Liver (tissue), 9 donors: ENCODE data around the gene GDI1. TPM values are rescaled to one million over a fixed set of nuclear protein-coding genes. Genes with fewer than 3 reads are reported as not detected.

Experiments
- DNase-seq: peaks from one replicate; pipeline ENCODE4 v3.0.0-alpha.2; 2017; ENCODE audit warnings: low spot score
- H3K27ac ChIP-seq, 2 donors: one replicate each; pipeline ENCODE4 v1.7.0; 2013; ENCODE audit warnings: inconsistent platforms in 2 of 2, low read length in 2 of 2, control low read depth in 1 of 2, low read depth in 1 of 2, mild to moderate bottlenecking in 1 of 2
- H3K27me3 ChIP-seq, 4 donors: one replicate each; pipeline versions ENCODE4 v1.6.1 to v1.7.0; 2013; ENCODE audit warnings: low read length in 3 of 4, inconsistent platforms in 1 of 4, mild to moderate bottlenecking in 1 of 4, moderate library complexity in 1 of 4; ENCODE audit not compliant: control insufficient read depth in 4 of 4, insufficient read depth in 4 of 4
- H3K36me3 ChIP-seq, 4 donors: one replicate each; pipeline versions ENCODE4 v1.6.1 to v1.7.0; 2013; ENCODE audit warnings: low read length in 3 of 4, mild to moderate bottlenecking in 3 of 4, low read depth in 1 of 4, moderate library complexity in 1 of 4; ENCODE audit not compliant: control insufficient read depth in 4 of 4, insufficient read depth in 3 of 4
- H3K4me1 ChIP-seq, 4 donors: one replicate each; pipeline versions ENCODE4 v1.6.1 to v1.7.0; 2013; ENCODE audit warnings: low read length in 3 of 4, mild to moderate bottlenecking in 3 of 4, moderate library complexity in 1 of 4; ENCODE audit not compliant: control insufficient read depth in 4 of 4, insufficient read depth in 4 of 4
- H3K4me3 ChIP-seq, 3 donors: one replicate each; pipeline versions ENCODE4 v1.6.1 to v1.7.0; 2013; ENCODE audit warnings: low read length in 3 of 3, control low read depth in 1 of 3, low read depth in 1 of 3, mild to moderate bottlenecking in 1 of 3
- H3K9ac ChIP-seq, 2 donors: one replicate each; pipeline ENCODE4 v1.7.0; 2013; ENCODE audit warnings: low read length in 2 of 2, mild to moderate bottlenecking in 2 of 2, moderate library complexity in 2 of 2, control low read depth in 1 of 2, low read depth in 1 of 2
- H3K9me3 ChIP-seq, 4 donors: one replicate each; pipeline versions ENCODE4 v1.6.1 to v1.7.0; 2013; ENCODE audit warnings: low read length in 3 of 4; ENCODE audit not compliant: control insufficient read depth in 4 of 4
- ATF3 ChIP-seq: IDR thresholded peaks from 2 replicates; pipeline ENCODE4 v1.6.1; 2016; ENCODE audit warnings: antibody characterized with exemption
- EGR1 ChIP-seq, 2 donors: IDR thresholded peaks; 2 replicates each; pipeline ENCODE4 v1.6.1; 2016 to 2018; ENCODE audit warnings: antibody characterized with exemption in 2 of 2, low read depth in 2 of 2
- FOXA1 ChIP-seq: IDR thresholded peaks from 2 replicates; pipeline ENCODE4 v1.6.1; 2016; ENCODE audit warnings: antibody characterized with exemption
- FOXA2 ChIP-seq: IDR thresholded peaks from 2 replicates; pipeline ENCODE4 v1.6.1; 2016; ENCODE audit warnings: antibody characterized with exemption
- GABPA ChIP-seq, 2 donors: IDR thresholded peaks in 1 of 2; conservative IDR thresholded peaks in 1 of 2; 2 replicates each; pipeline ENCODE4 v1.6.1; 2016; ENCODE audit warnings: antibody characterized with exemption in 2 of 2, mild to moderate bottlenecking in 1 of 2, moderate library complexity in 1 of 2
- HNF4A ChIP-seq, 2 donors: conservative IDR thresholded peaks; 2 replicates each; pipeline ENCODE4 v1.6.1; 2016; ENCODE audit warnings: antibody characterized with exemption in 2 of 2, mild to moderate bottlenecking in 2 of 2
- HNF4G ChIP-seq: IDR thresholded peaks from 2 replicates; pipeline ENCODE4 v1.6.1; 2016; ENCODE audit warnings: antibody characterized with exemption
- JUND ChIP-seq, 2 donors: IDR thresholded peaks; 2 replicates each; pipeline ENCODE4 v1.6.1; 2016; ENCODE audit warnings: antibody characterized with exemption in 2 of 2
- NR2F2 ChIP-seq: IDR thresholded peaks from 2 replicates; pipeline ENCODE4 v1.6.1; 2016; ENCODE audit warnings: antibody characterized with exemption
- RAD21 ChIP-seq, 2 donors: IDR thresholded peaks; 2 replicates each; pipeline ENCODE4 v1.6.1; 2016; ENCODE audit warnings: antibody characterized with exemption in 2 of 2, mild to moderate bottlenecking in 2 of 2
- REST ChIP-seq: IDR thresholded peaks from 2 replicates; pipeline ENCODE4 v1.6.1; 2016; ENCODE audit warnings: antibody characterized with exemption, mild to moderate bottlenecking
- RXRA ChIP-seq, 2 donors: IDR thresholded peaks; 2 replicates each; pipeline ENCODE4 v1.6.1; 2017 to 2018; ENCODE audit warnings: antibody characterized with exemption in 2 of 2, mild to moderate bottlenecking in 1 of 2
- SP1 ChIP-seq: IDR thresholded peaks from 2 replicates; pipeline ENCODE4 v1.6.1; 2018; ENCODE audit warnings: antibody characterized with exemption, mild to moderate bottlenecking
- TAF1 ChIP-seq: conservative IDR thresholded peaks from 2 replicates; pipeline ENCODE4 v1.6.1; 2016; ENCODE audit warnings: antibody characterized with exemption, mild to moderate bottlenecking
- YY1 ChIP-seq: IDR thresholded peaks from 2 replicates; pipeline ENCODE4 v1.6.1; 2016; ENCODE audit warnings: antibody characterized with exemption, mild to moderate bottlenecking
- WGBS: extraction: QIAGEN DNeasy Blood & Tissue Kit; methylation state at CpG from one replicate; pipeline ENCODE4 v1.1.7; 2013; 5-methylcytosine and 5-hydroxymethylcytosine counted together
- polyA plus RNA-seq, 2 donors: library from polyadenylated mRNA; stranded (reverse) in 1 of 2; unstranded in 1 of 2; fragments of 200-250 nt in 1 of 2; fragments of >200 nt in 1 of 2; fragmentation: Nextera tagmentation in 1 of 2; extraction: Ambion mirVana in 1 of 2; gene quantifications; one replicate each; pipeline versions ENCODE4 v1.2.1 to v1.2.3, GENCODE V29; 2013 to 2015
- total RNA-seq, 2 donors: library from RNA; depleted of rRNA; stranded (reverse); fragments of >200 nt; gene quantifications; one replicate each; pipeline ENCODE4 v1.2.3, GENCODE V29; 2014
- TF ChIP-seq, protein P1 (sequence below): IDR thresholded peaks from 2 replicates; pipeline ENCODE4 v1.6.1; 2016; ENCODE audit warnings: antibody characterized with exemption
- TF ChIP-seq, protein P2 (sequence below): fragments of 150-350 bp; IDR thresholded peaks from 2 replicates; pipeline ENCODE4 v1.5.1; 2017; ENCODE audit warnings: improper control_type of control experiment, low read depth, low read length; ENCODE audit not compliant: missing input control
- TF ChIP-seq, protein P3 (sequence below): IDR thresholded peaks from 2 replicates; pipeline ENCODE4 v1.6.1; 2016; ENCODE audit warnings: antibody characterized with exemption
- donor health status: healthy.
- donor health status: healthy.
- donor health status: healthy.
- donor health status: healthy.
- donor health status: healthy.

The GDI1 gene
- total and polyA plus RNA-seq, 4 donors: 12.8 to 35.6 (median 20.5) TPM

DNA sequence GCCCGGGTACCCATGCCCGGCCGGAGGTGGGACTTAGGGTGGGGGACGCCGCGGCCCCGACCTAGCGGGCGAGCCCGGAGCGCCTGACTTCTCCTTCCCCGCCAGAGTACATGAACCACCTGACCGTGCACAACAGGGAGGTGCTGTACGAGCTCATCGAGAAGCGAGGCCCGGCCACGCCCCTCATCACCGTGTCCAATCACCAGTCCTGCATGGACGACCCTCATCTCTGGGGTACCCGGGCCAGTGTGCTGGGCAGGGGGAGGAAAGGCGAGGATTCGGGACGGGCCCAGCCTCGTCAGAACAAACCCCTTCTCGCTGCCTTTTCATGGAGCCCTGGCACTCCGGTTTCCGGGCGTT is 25.0 kb upstream of the GDI1 start:
- DNase-seq: peak; percentile 51
- H3K27me3 ChIP-seq: no peaks in the 10 kb centered on the region
- no peaks in the 10 kb centered on the region for H3K9me3 ChIP-seq
- peaks cover 2 to 11% (median 7%) of the 10 kb centered on the region in 4 donors for H3K4me1 ChIP-seq
- H3K9ac ChIP-seq: peak overlapping the region; percentile 47 to 53
- peak overlapping the region; percentile 59 to 85 (median 77) for H3K4me3 ChIP-seq
- peaks cover 0 to 2% (median 0%) of the 10 kb centered on the region in 4 donors for H3K36me3 ChIP-seq
- WGBS: 5% methylated on average over 29 of the region's 29 CpGs
- TF ChIP-seq FOXA2: no peak
- no peak for TF ChIP-seq EGR1 (IDR thresholded peaks at IDR 0.05; ENCODE audit: low read depth in 2 of 2)
- no peak for TF ChIP-seq GABPA (IDR thresholded peaks at IDR 0.05 in 1 of 2, conservative IDR thresholded peaks at IDR 0.05 in 1 of 2)
- no peak for TF ChIP-seq SP1
- TF ChIP-seq JUND (IDR thresholded peaks at IDR 0.05): no peak
- TF ChIP-seq ATF3: no peak
- TF ChIP-seq NR2F2: no peak
- H3K27ac ChIP-seq: peak overlapping the region; percentile 90 to 96

- Histone ChIP-seq H3K4me3 (peak overlapping the region in 2 of 3 donors; percentile 77 to 85), H3K27me3 (no peaks in the 10 kb centered on the region), H3K9me3 (no peaks in the 10 kb centered on the region), H3K27ac (peak overlapping the region; percentile 90 to 96), H3K9ac (no peak overlapping the region), H3K36me3 (peaks cover 0 to 2% (median 0%) of the 10 kb centered on the region in 4 donors), H3K4me1 (peaks cover 2 to 11% (median 7%) of the 10 kb centered on the region in 4 donors)
- TF ChIP-seq REST: no peak
- TF ChIP-seq NR2F2: no peak
- no peak for TF ChIP-seq SP1
- no peak for TF ChIP-seq HNF4A (conservative IDR thresholded peaks at IDR 0.05)
- no peak for TF ChIP-seq ATF3
- no peak for TF ChIP-seq RXRA (IDR thresholded peaks at IDR 0.05)
- no peak for TF ChIP-seq YY1
- no peak for TF ChIP-seq GABPA (IDR thresholded peaks at IDR 0.05 in 1 of 2, conservative IDR thresholded peaks at IDR 0.05 in 1 of 2)
- TF ChIP-seq FOXA1: no peak
- TF ChIP-seq JUND (IDR thresholded peaks at IDR 0.05): no peak
- TF ChIP-seq, protein P1, sequence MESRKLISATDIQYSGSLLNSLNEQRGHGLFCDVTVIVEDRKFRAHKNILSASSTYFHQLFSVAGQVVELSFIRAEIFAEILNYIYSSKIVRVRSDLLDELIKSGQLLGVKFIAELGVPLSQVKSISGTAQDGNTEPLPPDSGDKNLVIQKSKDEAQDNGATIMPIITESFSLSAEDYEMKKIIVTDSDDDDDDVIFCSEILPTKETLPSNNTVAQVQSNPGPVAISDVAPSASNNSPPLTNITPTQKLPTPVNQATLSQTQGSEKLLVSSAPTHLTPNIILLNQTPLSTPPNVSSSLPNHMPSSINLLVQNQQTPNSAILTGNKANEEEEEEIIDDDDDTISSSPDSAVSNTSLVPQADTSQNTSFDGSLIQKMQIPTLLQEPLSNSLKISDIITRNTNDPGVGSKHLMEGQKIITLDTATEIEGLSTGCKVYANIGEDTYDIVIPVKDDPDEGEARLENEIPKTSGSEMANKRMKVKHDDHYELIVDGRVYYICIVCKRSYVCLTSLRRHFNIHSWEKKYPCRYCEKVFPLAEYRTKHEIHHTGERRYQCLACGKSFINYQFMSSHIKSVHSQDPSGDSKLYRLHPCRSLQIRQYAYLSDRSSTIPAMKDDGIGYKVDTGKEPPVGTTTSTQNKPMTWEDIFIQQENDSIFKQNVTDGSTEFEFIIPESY: no peak
- TF ChIP-seq RAD21 (IDR thresholded peaks at IDR 0.05): no peak
- TF ChIP-seq FOXA2: no peak
- TF ChIP-seq TAF1: no peak
- TF ChIP-seq, protein P2, sequence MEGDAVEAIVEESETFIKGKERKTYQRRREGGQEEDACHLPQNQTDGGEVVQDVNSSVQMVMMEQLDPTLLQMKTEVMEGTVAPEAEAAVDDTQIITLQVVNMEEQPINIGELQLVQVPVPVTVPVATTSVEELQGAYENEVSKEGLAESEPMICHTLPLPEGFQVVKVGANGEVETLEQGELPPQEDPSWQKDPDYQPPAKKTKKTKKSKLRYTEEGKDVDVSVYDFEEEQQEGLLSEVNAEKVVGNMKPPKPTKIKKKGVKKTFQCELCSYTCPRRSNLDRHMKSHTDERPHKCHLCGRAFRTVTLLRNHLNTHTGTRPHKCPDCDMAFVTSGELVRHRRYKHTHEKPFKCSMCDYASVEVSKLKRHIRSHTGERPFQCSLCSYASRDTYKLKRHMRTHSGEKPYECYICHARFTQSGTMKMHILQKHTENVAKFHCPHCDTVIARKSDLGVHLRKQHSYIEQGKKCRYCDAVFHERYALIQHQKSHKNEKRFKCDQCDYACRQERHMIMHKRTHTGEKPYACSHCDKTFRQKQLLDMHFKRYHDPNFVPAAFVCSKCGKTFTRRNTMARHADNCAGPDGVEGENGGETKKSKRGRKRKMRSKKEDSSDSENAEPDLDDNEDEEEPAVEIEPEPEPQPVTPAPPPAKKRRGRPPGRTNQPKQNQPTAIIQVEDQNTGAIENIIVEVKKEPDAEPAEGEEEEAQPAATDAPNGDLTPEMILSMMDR: no peak
- TF ChIP-seq HNF4G: no peak
- TF ChIP-seq, protein P3, sequence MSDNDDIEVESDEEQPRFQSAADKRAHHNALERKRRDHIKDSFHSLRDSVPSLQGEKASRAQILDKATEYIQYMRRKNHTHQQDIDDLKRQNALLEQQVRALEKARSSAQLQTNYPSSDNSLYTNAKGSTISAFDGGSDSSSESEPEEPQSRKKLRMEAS: no peak
- TF ChIP-seq EGR1 (IDR thresholded peaks at IDR 0.05; ENCODE audit: low read depth in 2 of 2): no peak
- WGBS: 61% methylated on average over 4 of the region's 4 CpGs
- DNase-seq: no peak
These were observed 24.5 kb upstream of the GDI1 start for GRCh38 chrX:154412468-154412867.
